Adipocyte (in vitro differentiated cells): ENCODE data around the gene FBP2.
"Not testable (repeated sequence)": the region's sequence is repeated elsewhere in the genome, so short reads cannot be mapped to it uniquely, and the experiment has no call there.

ENCODE experiments used
- DNase-seq: peaks from one replicate; pipeline ENCODE4 v3.0.0-alpha.2; 2015; ENCODE audit warnings: low read depth
- H3K27me3 ChIP-seq: replicated peaks from 2 replicates; pipeline ENCODE4 v1.7.0; 2013; ENCODE audit warnings: mild to moderate bottlenecking, low read length, moderate library complexity; ENCODE audit not compliant: control insufficient read depth, insufficient read depth
- H3K36me3 ChIP-seq: 2 replicates; pipeline ENCODE4 v1.7.0; 2013; ENCODE audit warnings: low read length, mild to moderate bottlenecking, moderate library complexity; ENCODE audit not compliant: control insufficient read depth, insufficient read depth, severe bottlenecking
- H3K4me1 ChIP-seq: 2 replicates; pipeline ENCODE4 v1.7.0; 2013; ENCODE audit warnings: mild to moderate bottlenecking, low read length, moderate library complexity; ENCODE audit not compliant: control insufficient read depth, insufficient read depth
- H3K4me3 ChIP-seq: 2 replicates; pipeline ENCODE4 v1.7.0; 2013; ENCODE audit warnings: mild to moderate bottlenecking, low read length, moderate library complexity
- H3K9ac ChIP-seq: 2 replicates; pipeline ENCODE4 v1.7.0; 2013; ENCODE audit warnings: mild to moderate bottlenecking, low read length, moderate library complexity
- H3K9me3 ChIP-seq: 2 replicates; pipeline ENCODE4 v1.7.0; 2013; ENCODE audit warnings: mild to moderate bottlenecking, low read length, moderate library complexity; ENCODE audit not compliant: control insufficient read depth

Gene FBP2

DNA sequence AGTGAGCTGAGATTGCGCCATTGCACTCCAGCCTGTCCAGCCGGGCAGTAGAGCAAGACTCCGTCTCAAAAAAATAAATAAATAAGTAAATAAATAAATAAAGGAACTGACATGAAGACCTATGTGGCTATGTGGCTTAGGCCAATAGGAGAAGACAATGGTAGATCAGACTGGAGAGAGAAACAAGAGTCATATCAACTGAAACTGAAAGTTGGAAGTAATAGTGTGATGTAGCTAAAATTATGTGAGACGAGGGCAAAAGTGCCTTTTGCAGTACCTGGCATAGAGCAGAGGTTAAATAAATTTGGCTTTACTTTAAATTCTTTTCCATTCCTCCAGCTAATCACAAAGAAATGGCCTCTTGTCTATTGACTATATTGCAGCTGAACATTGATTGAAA is 7.3 kb downstream of the FBP2 start:
- Histone ChIP-seq H3K9ac (no peak overlapping the region), H3K4me3 (peak overlapping the region; percentile 3), H3K9me3 (no peaks in the 10 kb centered on the region), H3K27me3 (peaks cover 3% of the 10 kb centered on the region), H3K4me1 (peaks cover 5% of the 10 kb centered on the region), H3K36me3 (no peaks in the 10 kb centered on the region)
- DNase-seq, result no peak

DNA sequence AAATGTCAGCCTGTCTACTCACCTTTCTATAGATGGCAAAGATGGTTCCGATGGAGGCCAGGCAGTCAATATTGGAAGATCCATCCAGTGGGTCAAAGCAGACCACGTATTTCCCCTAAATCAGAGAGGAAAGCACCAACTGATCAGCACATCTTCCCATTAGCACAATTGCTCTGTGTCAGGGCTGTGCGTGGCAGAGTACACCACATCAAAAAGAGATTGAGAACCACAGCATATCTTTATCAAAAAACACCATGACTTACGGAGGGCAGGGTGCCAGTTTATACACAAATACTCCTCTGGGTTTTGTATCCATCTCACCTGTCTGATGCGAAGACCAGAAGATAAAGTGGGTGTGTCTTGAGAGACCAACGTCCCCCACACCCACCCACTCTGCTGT is 9.1 kb downstream of the FBP2 start:
- no peaks in the 10 kb centered on the region for H3K9me3 ChIP-seq
- H3K4me1 ChIP-seq, result peaks cover 5% of the 10 kb centered on the region
- peaks cover 3% of the 10 kb centered on the region for H3K27me3 ChIP-seq
- H3K9ac ChIP-seq, result no peak overlapping the region
- H3K4me3 ChIP-seq, result no peak overlapping the region
- no peak for DNase-seq
- H3K36me3 ChIP-seq, result no peaks in the 10 kb centered on the region

DNA sequence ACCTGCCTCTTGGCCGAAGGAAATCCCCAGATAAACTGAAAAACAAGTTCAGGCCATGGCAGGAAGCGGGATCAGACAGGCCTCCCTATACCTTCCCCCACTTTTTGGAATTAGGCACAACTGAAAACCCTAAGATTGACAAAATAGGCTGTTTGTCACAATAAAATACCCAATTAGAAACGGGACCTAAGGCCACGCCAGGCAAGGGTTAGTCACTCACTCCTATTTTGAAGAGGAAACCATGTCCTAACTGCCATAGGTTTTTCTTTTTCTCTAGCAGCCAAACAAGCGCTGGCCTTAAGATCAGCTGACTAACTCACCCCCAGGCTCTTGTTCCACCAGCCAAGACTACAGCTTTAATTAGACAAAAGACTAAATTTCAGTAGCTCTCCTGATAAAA is 11.9 kb downstream of the FBP2 start:
- no peak overlapping the region for H3K4me3 ChIP-seq
- no peak overlapping the region for H3K9ac ChIP-seq
- H3K36me3 ChIP-seq, result no peaks in the 10 kb centered on the region
- no peaks in the 10 kb centered on the region for H3K9me3 ChIP-seq
- peaks cover 3% of the 10 kb centered on the region for H3K27me3 ChIP-seq
- DNase-seq, result no peak
- no peaks in the 10 kb centered on the region for H3K4me1 ChIP-seq

DNA sequence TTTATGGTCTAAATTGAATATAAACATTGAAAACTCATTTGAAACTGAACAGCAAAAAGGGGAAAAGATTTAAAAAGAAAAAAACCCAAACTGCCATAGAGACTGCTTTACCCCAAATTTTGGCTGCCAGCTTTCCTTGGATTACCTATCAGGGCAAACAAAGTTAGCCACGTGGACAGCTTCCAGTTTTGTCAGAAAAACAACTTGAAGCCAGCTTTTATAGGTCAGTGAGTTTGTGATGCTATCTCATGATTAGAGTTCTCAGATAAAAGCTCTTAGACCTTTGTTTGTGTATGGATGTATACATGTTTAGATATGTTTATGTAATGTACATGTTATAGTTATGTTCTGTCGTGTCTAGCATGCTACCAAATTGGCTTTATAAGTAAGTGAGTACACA is 16.1 kb downstream of the FBP2 start:
- no peaks in the 10 kb centered on the region for H3K4me1 ChIP-seq
- H3K9ac ChIP-seq, result no peak overlapping the region
- H3K27me3 ChIP-seq, result peaks cover 3% of the 10 kb centered on the region
- DNase-seq, result no peak
- H3K36me3 ChIP-seq, result no peaks in the 10 kb centered on the region
- no peak overlapping the region for H3K4me3 ChIP-seq
- H3K9me3 ChIP-seq, result no peaks in the 10 kb centered on the region

GRCh38 chr9:94577036-94577435 is 16.6 kb downstream of the FBP2 start:
- H3K4me3 ChIP-seq, result no peak overlapping the region
- no peaks in the 10 kb centered on the region for H3K4me1 ChIP-seq
- H3K9ac ChIP-seq, result no peak overlapping the region
- H3K27me3 ChIP-seq, result peaks cover 8% of the 10 kb centered on the region
- no peaks in the 10 kb centered on the region for H3K36me3 ChIP-seq
- H3K9me3 ChIP-seq, result no peaks in the 10 kb centered on the region
- DNase-seq, result no peak

DNA sequence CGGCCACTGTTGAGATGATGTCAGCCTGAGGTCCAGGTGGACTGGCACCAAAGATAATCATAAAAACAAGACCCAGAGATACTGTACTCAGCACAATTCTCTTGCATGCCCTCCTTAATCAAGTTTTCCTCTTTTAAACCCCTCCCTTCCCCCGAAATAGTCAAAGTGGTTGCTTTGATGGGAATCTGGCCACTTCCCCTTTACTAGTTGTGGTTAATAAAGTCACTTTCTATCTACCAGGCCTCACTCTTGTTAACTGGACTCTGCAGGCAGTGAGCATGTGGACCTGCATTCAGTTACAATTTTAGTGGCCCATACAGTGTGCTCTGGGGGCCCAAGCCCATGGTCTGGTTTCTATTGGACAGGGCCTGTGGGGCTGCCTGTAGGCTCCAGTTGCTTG is 17.5 kb downstream of the FBP2 start:
- Histone ChIP-seq H3K9me3 (no peaks in the 10 kb centered on the region), H3K27me3 (peaks cover 10% of the 10 kb centered on the region), H3K4me1 (no peaks in the 10 kb centered on the region), H3K9ac (no peak overlapping the region), H3K36me3 (no peaks in the 10 kb centered on the region), H3K4me3 (no peak overlapping the region)
- no peak for DNase-seq

DNA sequence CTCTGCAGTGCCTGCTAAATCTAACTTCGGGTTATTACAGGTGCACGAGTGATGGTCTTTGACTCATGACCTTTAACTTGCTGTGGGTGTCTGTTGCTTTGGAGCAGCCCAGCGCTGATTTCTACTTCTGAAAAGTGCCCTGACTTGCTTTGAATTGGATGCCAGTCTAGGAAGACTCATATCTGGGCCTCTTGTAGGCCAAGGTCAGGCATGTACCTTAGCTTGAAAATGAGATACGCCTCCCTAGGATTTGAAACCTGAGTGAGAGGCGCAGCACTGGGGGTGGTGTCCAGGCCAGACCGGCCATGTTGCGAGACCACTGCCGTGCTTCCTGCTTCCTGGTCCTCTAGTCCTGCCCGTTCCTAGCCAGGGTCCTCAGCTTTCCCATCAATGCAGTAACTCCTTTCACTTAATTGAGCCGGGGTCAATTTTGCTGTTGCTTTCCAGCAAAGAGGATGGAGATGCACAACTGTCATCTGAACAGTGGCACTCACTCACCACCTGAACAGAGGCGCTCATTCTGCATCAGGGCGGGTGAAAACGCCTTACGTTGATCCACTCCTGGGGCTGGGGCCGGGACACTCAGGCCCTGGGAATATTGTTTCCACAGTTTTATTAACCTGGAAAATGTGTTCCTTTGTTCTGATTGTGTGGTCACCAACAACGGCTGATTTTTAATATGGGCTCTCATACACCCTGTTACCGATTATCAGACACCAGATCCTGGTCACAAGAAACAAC is 24.5 kb downstream of the FBP2 start:
- no peak for DNase-seq
- Histone ChIP-seq H3K36me3 (no peaks in the 10 kb centered on the region), H3K27me3 (peaks cover 19% of the 10 kb centered on the region), H3K4me1 (no peaks in the 10 kb centered on the region), H3K9ac (no peak overlapping the region), H3K4me3 (no peak overlapping the region), H3K9me3 (no peaks in the 10 kb centered on the region)

GRCh38 chr9:94568250-94568889 is 25.3 kb downstream of the FBP2 start:
- H3K4me3 ChIP-seq, result no peak overlapping the region
- peaks cover 19% of the 10 kb centered on the region for H3K27me3 ChIP-seq
- no peak overlapping the region for H3K9ac ChIP-seq
- H3K9me3 ChIP-seq, result no peaks in the 10 kb centered on the region
- H3K36me3 ChIP-seq, result no peaks in the 10 kb centered on the region
- DNase-seq, result no peak
- no peaks in the 10 kb centered on the region for H3K4me1 ChIP-seq

DNA sequence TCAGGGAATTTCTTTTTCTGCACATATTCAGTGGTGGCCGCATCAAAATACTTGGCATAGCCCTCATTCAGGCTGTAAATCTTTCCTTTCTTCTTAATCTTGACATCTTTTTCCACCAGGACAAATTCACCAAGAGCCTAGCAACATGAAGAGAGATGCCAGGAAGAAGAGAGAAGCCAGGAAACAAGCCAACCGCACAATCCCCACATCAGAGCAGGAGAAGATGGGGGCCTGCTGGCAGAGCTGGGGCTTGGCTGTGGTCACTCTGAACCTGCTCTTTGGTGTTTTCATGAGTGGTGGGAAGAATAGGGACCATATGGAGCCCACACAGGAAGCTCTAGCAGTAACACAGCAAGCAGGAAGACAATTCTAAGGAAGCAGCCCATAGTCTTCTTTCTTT is 26.4 kb downstream of the FBP2 start:
- H3K36me3 ChIP-seq, result no peaks in the 10 kb centered on the region
- H3K9me3 ChIP-seq, result no peaks in the 10 kb centered on the region
- H3K4me1 ChIP-seq, result no peaks in the 10 kb centered on the region
- no peak overlapping the region for H3K4me3 ChIP-seq
- no peak for DNase-seq
- no peak overlapping the region for H3K9ac ChIP-seq
- H3K27me3 ChIP-seq, result peaks cover 13% of the 10 kb centered on the region

DNA sequence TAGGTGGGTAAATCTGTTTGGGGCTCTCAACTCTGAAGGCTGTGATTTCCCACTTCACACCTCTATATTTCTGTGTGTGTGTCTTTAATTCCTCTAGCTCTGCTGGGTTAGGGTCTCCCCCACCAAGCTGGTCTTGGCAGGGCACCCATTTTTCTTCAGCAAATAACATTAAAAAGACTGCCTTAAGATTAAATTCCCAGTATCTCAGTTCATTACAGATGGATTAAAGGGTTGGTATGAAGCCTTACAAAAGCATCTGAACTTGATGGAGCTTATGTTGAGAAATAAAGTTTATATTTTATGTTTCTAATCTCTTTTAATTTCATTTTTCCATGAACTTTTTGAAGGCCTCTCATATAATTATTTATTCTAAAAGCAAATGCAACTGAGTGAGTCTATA is 27.1 kb downstream of the FBP2 start:
- H3K36me3 ChIP-seq, result no peaks in the 10 kb centered on the region
- no peak overlapping the region for H3K4me3 ChIP-seq
- peaks cover 9% of the 10 kb centered on the region for H3K27me3 ChIP-seq
- no peak for DNase-seq
- no peaks in the 10 kb centered on the region for H3K4me1 ChIP-seq
- H3K9me3 ChIP-seq, result no peaks in the 10 kb centered on the region
- H3K9ac ChIP-seq, result no peak overlapping the region

GRCh38 chr9:94564279-94564678 is 29.3 kb downstream of the FBP2 start:
- not testable (repeated sequence) for DNase-seq, H3K4me3 ChIP-seq, H3K4me1 ChIP-seq, H3K27me3 ChIP-seq, H3K36me3 ChIP-seq, H3K9me3 ChIP-seq, H3K9ac ChIP-seq

DNA sequence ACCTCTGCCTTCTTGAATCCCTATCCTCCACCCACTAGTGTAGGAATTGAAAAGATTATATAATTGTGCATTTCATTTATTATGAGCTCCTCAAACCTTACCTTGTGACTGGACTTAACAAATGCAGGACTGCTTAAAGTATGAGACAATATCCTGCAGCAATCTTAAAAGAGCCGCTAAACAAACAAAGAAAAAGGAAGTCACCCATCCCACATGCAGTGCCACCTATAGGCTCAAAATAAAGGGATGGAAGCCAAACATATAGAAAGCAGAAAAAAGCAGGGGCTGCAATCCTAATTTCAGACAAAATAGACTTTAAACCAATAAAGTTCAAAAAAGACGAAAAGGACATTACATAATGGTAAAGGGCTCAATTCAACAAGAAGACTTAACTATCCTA is 30.1 kb downstream of the FBP2 start:
- Histone ChIP-seq H3K4me3 (no peak overlapping the region), H3K36me3 (no peaks in the 10 kb centered on the region), H3K27me3 (no peaks in the 10 kb centered on the region), H3K4me1 (no peaks in the 10 kb centered on the region), H3K9ac (no peak overlapping the region), H3K9me3 (no peaks in the 10 kb centered on the region)
- DNase-seq, result no peak
